ENCODE results near the gene MCF2L.
"Not testable (repeated sequence)": the region's sequence is repeated elsewhere in the genome, so short reads cannot be mapped to it uniquely, and the experiment has no call there.

The MCF2L gene

DNA sequence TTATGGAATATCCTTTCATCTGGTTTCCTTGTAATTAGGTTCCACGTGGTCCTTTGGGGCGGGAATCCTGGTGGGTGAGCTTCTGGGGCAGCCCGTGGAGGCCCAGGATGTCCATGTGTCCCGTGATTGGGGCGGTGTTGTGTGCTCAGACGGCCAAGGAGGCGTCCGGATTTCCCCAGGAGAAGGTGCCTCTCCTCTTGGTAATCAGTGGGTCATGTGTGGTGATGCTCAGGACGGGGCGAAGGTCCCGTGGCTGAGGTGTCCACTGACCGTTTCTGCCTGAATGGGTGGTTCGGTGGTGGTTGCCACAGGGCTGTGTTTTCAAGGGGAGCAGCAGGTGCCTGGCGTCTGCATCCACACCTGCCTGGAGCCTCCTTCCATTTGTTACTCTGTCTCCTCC, 84.4 kb downstream of the MCF2L start:
- in situ Hi-C loops (cut with MboI; ENCODE audit: low pct_unique_long_range_greater_than_20kb, low sequenced_read_pairs), result no loop called here
- no peak for DNase-seq

DNA sequence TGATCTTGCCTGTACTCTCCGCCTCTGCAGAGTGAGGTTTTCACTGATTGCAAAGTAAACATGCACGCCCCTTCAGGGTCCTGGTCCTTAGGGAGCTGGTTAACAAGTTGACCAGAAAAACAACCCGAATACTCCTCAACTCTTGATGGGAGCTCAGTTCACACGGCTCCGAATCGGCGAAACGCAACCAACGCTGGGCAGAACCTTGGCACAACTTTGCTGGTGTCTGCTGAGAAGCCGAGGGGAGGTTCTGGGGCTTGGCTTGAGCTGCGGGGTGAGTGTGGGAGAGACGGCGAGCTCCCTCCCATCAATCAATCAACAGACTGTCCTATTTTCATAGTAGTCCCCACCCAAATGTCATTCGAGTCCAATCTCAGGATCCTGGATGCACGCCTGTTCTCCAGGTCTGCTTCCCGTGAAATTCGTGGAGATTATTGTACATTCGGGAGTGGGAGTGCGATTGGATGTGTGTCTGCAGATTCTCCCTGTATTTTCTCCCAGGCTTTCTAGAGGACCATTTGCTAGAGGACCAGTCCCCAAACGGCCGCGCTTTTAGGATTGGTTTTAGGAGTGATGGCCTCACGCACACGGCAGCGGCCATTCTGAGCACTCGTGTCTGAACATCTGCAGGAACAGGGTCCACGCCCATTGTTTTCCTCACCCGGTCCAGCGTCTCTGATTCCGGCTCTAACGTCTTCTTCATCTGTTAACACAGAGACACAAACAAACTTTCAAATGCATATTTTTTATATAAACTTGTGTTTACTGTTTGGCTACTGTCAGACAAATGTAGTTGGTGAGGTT, 85.0 kb downstream of the MCF2L start:
- DNase-seq, result no peak
- in situ Hi-C loops (cut with MboI; ENCODE audit: low pct_unique_long_range_greater_than_20kb, low sequenced_read_pairs), result no loop called here

DNA sequence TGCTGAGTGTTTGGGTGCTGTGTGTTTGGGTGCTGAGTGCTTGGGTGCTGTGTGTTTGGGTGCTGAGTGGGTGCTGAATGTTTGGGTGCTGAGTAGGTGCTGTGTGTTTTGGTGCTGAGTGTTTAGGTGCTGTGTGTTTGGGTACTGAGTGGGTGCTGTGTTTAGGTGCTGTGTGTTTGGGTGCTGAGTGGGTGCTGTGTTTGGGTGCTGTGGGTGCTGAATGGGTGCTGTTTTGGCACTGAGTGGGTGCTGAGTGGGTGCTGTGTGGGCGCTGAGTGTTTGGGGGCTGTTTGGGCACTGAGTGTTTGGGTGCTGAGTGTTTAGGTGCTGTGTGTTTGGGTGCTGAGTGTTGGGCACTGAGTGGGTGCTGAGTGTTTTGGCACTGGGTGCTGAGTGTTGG, 88.1 kb downstream of the MCF2L start:
- in situ Hi-C loops (cut with MboI; ENCODE audit: low pct_unique_long_range_greater_than_20kb, low sequenced_read_pairs), result no loop called here
- DNase-seq, result no peak

DNA sequence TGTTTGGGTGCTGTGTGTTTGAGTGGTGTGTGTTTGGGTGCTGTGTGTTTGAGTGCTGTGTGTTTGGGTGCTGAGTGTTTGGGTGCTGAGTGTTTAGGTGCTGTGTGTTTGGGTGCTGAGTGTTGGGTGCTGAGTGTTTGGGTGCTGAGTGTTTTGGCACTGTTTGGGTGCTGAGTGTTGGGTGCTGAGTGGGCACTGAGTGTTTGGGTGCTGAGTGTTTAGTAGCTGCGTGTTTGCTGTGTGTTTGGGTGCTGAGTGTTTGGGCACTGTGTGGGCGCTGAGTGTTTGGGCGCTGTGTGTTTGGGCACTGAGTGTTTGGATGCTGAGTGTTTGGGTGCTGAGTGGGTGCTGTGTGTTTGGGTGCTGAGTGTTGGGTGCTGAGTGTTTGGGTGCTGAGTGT, 88.5 kb downstream of the MCF2L start:
- DNase-seq; in situ Hi-C loops (cut with MboI; ENCODE audit: low pct_unique_long_range_greater_than_20kb, low sequenced_read_pairs): not testable (repeated sequence)

DNA sequence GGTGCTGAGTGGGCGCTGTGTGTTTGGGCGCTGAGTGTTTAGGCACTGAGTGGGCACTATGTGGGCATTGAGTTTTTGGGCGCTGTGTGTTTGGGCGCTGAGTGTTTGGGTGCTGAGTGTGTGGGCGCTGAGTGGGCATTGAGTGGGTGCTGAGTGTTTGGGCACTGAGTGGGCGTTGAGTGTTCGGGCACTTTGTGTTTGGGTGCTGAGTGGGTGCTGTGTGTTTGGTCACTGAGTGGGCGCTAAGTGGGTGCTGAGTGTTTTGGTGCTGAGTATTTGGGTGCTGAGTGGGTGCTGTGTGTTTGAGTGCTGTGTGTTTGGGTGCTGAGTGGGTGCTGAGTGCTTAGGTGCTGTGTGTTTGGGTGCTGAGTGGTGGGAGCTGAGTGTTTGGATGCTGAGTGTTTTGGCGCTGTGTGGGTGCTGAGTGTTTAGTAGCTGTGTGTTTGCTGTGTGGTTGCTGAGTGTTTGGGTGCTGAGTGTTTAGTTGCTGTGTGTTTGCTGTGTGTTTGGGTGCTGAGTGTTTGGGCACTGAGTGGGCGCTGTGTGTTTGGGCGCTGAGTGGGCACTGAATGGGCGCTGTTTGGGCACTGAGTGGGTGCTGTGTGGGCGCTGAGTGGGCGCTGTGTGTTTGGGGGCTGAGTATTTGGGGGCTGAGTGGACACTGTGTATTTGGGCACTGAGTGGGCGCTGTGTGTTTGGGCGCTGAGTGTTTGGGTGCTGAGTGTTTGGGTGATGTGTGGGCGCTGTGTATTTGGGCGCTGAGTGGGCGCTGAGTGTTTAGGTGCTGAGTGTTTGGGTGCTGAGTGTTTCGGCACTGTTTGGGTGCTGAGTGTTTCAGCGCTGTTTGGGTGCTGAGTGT, 89.3 kb downstream of the MCF2L start:
- in situ Hi-C loops (cut with MboI; ENCODE audit: low pct_unique_long_range_greater_than_20kb, low sequenced_read_pairs), result no loop called here
- DNase-seq, result no peak

DNA sequence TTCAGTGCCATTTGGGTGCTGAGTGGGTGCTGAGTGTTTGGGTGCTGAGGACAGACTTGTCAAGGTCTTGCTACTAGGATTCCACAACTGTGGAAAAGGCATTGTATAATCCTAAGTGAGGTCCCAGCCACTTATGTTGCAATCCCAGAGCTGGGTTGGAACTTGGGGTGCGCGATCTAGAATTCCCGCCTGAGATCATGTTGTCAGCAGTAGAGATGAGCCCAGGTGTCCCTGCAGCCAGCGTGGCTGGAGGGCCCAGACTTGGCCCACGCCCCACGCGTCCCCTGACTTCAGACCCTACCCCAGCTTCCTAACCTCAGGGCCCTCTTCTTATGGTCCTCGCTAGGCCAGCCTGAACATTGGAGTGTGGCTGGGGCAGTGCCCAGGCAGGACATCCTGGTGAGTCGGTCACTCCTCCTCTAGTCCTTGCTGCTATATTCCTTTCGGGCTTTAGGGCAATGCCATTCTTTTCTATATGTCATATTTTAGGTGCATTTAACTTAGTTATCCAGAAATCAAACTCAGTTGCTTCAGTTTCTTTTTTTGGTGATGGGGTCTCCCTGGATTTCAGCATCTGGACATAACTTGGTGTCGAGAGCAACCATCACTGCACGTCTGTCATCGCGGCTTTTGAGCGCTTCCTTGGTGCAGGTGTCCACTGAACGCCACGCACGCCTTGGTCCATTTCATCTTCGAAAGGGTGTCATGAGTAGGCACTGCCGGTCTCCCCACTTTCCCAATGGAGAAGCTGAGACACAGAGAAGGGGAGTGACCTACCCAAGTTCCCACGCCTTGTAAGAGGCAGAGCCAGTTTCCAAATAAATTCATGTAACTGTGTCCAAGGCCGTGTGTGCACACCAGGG, 90.2 kb downstream of the MCF2L start:
- in situ Hi-C loops (cut with MboI; ENCODE audit: low pct_unique_long_range_greater_than_20kb, low sequenced_read_pairs), result no loop called here

DNA sequence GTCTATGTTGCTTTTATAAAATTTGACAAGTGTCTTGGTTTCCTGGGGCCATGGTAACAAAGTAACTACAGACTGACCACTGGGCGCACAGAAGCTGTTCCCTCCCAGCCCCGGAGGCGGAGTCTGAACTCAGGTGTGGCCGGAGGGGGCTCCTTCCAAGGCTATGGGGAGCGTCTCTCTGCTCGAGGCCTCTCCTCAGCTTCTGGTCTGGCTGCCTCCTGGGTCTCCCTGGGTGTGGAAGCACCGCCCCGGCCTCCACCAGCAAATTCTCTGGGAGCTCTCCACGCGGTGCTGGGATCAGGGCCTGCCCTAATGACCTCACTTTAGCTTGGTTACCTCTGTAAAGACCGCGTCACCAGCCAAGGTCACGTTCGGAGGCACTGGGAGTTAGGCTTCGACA, 90.9 kb downstream of the MCF2L start:
- DNase-seq, result no peak
- in situ Hi-C loops (cut with MboI; ENCODE audit: low pct_unique_long_range_greater_than_20kb, low sequenced_read_pairs), result no loop called here

More for the DNA sequence above, 90.2 kb downstream of the MCF2L start:
- no peak for DNase-seq

DNA sequence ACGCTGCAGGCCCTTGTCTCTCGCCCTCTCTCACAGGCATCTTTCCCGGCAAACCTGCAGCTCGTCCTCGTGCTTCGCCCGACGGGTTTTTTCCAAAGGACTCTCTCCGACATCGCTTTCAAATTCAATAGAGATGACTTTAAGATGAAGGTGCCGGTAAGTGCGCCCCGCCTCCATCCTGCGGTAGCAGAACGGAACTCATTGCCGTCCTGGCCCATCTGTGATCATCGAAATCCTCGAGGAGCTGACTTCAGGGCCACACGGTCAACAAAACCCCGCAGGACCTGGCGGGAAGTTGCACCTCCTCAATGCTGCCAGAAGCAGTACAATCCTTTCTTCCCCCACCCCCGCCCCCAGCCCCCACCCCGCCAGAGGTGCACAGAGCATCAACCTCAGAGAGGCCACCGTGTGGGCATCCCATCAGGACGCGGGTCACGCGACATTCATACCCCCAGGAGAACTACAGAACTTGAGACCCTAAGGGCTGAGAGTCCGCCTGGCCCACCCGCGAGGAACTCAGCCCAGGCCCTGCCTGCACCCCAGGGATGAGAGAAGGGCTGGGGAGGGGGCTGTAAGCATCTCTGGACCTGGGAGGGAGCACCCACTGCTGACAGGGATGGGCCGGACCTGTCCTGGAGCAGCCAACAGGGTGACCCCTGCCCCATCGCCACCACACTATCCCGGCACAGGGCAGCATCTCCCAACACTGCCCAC, 91.7 kb downstream of the MCF2L start:
- no peak for DNase-seq
- in situ Hi-C loops (cut with MboI; ENCODE audit: low pct_unique_long_range_greater_than_20kb, low sequenced_read_pairs), result no loop called here

DNA sequence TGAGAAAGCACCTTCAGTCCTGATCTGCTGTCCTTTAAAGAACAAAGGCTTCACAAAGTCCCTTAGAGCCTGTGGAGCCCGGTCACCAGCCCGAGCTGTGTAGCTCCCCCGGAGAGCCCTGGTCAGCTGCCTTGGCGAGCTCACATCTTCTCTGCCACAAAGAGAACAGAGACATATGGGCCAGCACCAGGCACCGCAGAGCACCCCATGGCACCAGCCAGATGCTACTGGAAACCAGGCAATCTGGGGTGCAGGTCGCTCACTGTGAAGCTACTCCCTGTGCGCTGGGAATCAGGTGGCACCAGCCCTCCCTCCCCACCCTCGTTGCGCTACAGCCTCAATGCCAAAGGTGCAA, 92.2 kb downstream of the MCF2L start:
- in situ Hi-C loops (cut with MboI; ENCODE audit: low pct_unique_long_range_greater_than_20kb, low sequenced_read_pairs), result no loop called here
- no peak for DNase-seq

DNA sequence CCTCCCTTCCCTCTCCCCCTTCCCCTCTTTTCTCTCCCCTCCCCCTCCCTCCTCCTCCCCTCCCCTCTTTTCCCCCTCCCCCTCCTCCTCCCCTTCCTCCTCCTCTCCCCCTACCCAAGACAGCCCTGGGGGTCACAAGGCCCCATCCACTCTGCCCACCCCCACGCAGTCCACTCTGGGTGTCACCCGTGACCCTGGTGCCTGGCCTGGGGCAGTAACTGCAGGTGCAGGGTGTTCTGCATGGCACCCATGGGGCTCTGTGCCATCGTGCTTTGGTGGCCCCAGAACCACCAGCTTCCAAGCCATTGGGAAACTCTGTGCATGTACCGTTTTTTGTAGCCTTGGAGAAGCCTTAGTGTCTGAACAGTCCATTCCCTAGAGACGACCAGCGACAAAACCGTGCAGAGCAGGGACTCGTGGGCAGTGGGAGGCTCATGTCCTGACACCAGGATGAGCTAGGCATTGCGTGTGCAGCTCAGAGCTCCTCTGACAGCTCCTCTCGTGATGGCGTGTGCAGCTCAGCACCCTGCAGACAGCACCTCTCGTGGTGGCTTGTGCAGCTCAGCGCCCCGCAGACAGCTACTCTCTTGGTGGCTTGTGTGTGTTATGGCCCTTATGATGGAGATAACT, 92.9 kb downstream of the MCF2L start:
- no peak for DNase-seq
- in situ Hi-C loops (cut with MboI; ENCODE audit: low pct_unique_long_range_greater_than_20kb, low sequenced_read_pairs), result no loop called here

DNA sequence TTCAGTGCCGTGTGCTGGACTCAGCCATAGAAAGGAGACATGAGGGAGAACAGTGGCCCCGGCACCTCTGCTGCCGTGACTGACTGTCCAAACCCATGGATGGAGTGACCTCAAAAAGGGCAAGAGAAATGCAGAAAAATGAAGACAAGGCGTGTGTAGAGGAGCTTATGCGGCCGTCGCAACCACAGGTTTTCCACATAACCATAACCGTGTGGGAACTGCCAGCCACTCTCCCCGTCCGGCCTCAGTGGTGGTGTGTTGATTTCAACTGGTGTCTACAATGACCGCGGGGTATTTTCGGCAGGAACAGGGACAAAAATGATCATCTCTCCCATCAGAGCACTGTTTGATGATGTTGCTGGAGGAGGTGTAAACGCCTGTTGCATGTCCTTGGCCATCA, 93.7 kb downstream of the MCF2L start:
- in situ Hi-C loops (cut with MboI; ENCODE audit: low pct_unique_long_range_greater_than_20kb, low sequenced_read_pairs), result no loop called here
- no peak for DNase-seq

DNA sequence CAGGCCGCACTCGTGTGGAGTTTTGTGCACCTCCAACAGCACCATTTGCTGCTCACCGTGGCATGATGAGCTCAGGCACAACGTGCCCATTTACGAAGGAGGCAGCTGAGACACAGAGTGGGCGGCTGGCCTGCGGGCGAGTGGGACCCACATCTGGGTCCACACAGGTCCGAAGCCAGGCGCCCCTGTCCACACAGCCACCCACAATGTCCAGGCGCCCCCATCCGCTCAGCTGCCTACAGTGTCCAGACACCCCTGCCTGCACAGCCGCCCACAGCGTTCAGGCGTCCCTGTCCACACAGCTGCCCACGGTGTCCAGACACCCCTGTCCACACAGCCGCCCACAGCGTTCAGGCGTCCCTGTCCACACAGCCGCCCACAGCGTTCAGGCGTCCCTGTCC, 94.1 kb downstream of the MCF2L start:
- in situ Hi-C loops (cut with MboI; ENCODE audit: low pct_unique_long_range_greater_than_20kb, low sequenced_read_pairs), result no loop called here
- DNase-seq, result no peak

DNA sequence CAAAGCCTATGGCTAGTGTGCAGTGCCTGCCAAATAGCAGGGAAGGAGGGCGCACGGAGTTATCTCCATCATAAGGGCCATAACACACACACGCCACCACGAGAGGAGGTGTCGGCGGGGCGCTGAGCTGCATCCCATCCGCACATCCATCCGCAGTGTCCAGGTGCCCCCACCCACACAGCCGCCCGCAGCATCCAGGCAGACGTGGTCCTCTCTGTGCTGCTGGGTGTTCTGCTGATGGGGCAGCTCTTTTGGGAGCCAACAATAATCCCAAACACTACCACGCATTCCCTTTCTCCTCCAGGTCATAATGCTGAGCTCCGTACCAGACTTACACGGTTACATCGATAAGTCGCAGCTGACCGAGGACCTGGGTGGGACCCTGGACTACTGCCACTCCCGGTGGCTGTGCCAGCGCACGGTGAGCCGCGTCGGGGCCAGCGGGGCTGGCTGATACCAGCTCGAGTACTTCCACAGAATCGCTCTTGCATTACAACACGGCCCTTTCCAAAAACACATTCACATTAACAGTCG, 95.1 kb downstream of the MCF2L start:
- DNase-seq, result no peak
- in situ Hi-C loops (cut with MboI; ENCODE audit: low pct_unique_long_range_greater_than_20kb, low sequenced_read_pairs), result no loop called here

DNA sequence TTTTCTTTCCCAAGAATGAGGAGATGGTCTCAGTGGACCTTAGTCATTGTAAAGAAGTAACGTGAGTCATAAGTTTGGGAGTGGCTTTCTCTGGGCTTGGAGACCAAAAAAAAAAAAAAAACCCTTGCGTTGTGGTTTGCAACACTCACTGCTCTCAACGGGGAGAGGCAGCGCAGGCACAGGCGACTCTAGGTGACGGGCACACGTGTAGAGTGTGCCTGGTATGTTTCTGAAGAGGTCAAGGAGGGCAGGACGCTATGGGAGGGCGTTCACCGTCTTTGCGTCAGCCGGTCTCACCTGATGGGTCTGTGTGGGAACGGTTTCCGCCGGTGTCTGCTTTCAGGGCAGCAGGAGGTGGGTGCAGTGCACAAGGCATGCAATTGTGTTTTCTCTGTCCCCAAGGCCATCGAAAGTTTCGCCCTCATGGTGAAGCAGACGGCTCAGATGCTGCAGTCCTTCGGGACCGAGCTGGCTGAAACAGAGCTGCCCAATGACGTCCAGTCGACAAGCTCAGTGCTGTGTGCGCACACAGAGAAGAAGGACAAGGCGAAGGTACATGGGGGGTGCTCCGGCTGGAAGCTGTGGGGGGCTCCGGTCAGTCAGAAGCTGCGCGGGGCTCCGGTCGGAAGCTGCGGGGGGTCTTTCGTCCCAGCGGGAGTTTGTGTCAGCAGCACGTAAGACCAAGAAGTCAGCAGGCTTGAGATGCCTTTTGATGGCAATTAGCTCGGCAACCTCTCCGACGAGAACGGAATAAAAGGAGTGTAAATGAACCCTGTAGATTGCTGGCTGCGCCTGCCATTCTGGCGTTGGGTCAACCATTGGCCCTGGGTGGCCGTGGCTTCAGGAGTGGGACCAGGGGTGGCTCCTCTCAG, 95.8 kb downstream of the MCF2L start:
- in situ Hi-C loops (cut with MboI; ENCODE audit: low pct_unique_long_range_greater_than_20kb, low sequenced_read_pairs), result no loop called here
- DNase-seq, result no peak

DNA sequence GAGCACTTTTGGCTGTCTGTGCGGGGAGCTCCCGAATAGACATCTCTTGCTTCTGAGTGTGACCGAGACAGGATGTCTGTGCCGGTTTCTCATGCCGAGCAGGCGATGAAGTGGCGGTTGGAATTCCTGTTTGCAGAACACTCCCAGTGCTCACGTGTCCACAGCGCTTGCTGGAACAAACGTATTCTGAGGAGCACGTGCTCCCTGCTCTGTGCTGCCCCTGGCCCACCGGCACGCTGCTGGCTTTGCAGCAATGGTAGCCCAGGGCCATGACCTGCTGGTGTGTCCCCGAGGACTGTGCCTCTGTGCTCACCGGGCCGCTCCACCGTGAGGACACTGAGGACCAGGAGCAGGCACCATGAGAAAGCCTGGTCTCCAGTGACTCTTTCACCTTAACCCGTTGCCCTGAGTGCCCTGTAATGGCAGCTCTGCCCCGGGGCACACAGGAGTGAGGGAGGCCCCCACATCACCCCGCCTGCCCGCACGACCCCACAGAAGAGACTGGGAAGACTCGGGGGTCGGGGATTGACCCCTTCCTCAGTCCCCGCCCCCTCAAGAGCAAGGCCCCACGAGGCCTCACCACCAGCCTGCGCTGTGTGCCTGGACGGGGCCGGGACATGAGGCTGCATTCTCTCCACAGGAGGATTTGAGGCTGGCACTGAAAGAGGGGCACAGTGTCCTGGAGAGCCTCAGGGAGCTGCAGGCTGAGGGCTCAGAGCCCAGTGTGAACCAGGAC, 96.6 kb downstream of the MCF2L start:
- no peak for DNase-seq
- in situ Hi-C loops (cut with MboI; ENCODE audit: low pct_unique_long_range_greater_than_20kb, low sequenced_read_pairs), result no loop called here

DNA sequence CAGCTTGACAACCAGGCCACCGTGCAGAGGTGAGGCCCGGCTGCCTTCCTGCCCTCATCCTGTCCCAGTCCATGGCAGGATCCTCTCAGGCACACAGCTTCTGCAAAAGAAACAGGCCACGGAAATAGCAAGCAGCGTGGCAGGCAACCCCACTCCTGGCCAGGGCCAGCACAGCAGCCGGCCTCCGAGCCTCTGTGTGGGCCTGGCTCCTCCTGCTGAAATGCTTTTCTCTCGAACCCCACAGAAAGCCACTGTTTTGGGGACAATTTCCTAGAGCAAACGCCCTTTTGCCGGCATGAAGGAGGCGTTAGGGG, 97.1 kb downstream of the MCF2L start:
- in situ Hi-C loops (cut with MboI; ENCODE audit: low pct_unique_long_range_greater_than_20kb, low sequenced_read_pairs), result no loop called here
- DNase-seq, result no peak

DNA sequence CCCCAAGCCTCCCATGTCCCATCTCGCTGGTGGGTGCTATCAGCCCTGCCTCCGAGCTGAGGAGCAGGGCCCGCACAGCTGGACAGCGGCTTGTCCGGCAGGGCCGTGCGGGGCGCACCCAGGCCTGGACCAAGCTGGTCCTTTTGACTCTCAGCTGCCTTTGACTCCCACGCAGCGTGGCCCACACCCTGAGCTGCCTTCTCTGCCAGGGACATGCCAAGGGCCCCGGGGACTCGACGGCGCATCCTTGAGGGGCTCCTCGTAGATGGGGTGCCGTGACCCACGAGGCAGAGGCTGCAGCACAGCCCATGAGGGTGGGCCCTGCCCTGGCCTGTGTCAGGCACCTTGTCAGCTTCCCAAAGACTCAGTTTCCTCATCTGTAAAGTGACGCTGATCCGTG, 97.7 kb downstream of the MCF2L start:
- DNase-seq, result no peak
- in situ Hi-C loops (cut with MboI; ENCODE audit: low pct_unique_long_range_greater_than_20kb, low sequenced_read_pairs), result no loop called here
